ENCODE measurements around the gene LRRC56.

LRRC56 gene

DNA sequence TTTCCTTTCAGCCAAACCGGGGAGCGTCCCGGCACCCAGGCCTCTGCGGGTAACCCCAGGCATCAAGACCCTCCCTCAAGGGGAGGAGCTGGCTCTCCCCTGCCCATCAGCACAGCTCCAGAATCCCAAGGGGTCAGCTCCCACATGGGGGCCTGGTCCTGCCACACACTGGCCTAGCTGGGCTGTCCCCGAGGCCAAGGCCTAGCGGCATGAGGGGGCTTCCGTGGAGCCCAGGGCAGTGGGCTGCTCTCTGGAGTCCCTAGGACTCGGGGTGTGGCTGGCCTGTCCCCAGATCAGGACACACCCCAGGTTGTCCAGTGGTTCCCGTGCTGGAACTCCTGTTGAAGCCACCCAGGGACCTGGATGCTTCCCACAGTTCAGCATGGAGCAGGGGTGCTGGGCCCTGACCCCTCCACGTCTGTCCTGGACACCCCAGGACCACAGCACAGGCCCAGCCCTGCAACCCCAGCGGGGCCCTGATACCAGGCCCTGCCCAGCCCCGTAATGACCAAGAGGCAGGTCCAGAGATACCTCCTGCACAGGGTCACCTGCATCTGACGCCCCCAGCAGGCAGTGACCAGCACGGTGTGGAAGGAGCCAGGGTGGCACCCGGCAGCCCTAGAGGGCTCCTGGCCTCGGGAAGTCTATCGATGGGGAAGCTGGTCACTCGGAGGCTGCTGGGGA is 7.5 kb upstream of the LRRC56 start:
- no peaks in the 10 kb centered on the region for H3K4me1 ChIP-seq (ENCODE audit: control insufficient read depth, insufficient read depth, low read length)
- no peak overlapping the region for H3K4me3 ChIP-seq (ENCODE audit: low read depth, low read length)
- no peaks in the 10 kb centered on the region for H3K9me3 ChIP-seq (ENCODE audit: control insufficient read depth, insufficient read depth, low read length)
- H3K9ac ChIP-seq (ENCODE audit: low read depth, low read length): no peak overlapping the region
- H3K27ac ChIP-seq (ENCODE audit: low read depth, low read length): no peak overlapping the region
- H3K27me3 ChIP-seq (ENCODE audit: control insufficient read depth, insufficient read depth, low read length): no peaks in the 10 kb centered on the region
- peaks cover 26% of the 10 kb centered on the region for H3K36me3 ChIP-seq (ENCODE audit: control insufficient read depth, insufficient read depth, low read length)

DNA sequence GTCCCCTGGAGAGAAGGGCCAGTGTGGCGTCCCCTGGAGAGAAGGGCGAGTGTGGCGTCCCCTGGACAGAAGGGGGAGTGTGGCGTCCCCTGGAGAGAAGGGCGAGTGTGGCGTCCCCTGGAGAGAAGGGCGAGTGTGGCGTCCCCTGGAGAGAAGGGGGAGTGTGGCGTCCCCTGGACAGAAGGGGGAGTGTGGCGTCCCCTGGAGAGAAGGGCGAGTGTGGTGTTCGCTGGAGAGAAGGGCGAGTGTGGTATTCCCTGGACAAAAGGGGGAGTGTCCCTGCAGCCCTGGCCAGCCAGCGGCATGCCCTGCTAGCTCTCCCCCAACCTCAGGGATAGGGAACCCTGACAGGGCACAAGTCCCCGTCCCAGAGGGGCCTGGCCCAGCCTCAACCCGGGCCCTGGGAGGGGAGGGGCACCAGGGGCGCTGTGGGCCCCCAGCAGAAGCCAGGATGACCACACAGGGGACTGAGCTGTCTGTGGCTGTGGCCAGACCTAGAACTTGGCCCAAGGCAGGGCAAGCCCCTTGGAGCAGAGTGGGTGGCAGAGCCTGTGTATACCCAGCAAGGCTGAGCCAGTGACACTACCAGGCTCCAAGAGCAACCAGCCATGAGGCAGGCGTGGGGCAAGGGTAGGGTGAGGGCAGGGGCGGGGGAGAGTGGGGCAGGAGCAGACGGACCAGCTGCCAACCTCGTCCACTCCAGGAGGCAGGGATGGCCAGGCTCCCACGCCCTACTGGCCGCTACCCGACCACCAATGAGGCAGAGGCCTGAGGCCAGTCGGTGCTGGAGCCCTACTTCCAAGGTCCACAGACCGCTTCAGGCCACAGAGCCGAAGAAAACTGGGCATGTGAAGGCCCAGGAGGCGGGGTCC is 6.1 kb upstream of the LRRC56 start:
- Histone ChIP-seq H3K9ac (ENCODE audit: low read depth, low read length) (no peak overlapping the region), H3K27ac (ENCODE audit: low read depth, low read length) (no peak overlapping the region), H3K9me3 (ENCODE audit: control insufficient read depth, insufficient read depth, low read length) (no peaks in the 10 kb centered on the region), H3K4me1 (ENCODE audit: control insufficient read depth, insufficient read depth, low read length) (peaks cover 2% of the 10 kb centered on the region; the same call in 1 of the 2 replicates), H3K27me3 (ENCODE audit: control insufficient read depth, insufficient read depth, low read length) (0 out of 2 replicates have a peak, but pooled peaks cover 2% of the 10 kb centered on the region), H3K4me3 (ENCODE audit: low read depth, low read length) (no peak overlapping the region), H3K36me3 (ENCODE audit: control insufficient read depth, insufficient read depth, low read length) (peaks cover 26% of the 10 kb centered on the region)

DNA sequence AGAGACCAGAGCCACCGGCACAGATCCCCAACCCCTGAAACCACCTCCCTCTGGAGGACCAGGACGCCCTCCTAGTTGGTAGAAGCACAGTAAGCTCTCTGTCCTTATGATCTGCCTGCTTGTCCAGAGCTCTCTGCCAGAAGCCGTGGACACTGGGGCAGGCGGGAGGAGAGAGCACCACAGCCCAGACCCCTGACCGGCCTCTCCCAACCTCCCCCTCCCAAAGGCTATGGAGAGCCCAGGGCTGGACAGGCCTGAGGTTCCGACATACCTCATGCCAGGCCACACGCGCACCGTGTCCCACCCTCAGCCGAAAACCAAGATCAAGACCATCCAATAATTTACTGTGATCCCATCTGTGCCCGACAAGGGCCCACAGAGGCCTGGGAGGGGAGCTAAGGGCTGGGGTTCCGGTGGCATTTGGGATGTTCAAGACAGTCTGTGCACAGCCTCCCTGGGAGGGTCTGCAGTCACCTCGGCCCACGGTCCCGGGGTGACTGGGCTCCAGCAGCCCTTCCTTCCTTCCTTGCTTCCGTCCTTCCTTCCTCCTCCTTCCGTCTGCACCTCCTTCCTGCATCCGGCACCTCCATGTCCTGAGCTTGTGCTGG is 5.3 kb upstream of the LRRC56 start:
- Histone ChIP-seq H3K9me3 (ENCODE audit: control insufficient read depth, insufficient read depth, low read length) (no peaks in the 10 kb centered on the region), H3K4me3 (ENCODE audit: low read depth, low read length) (no peak overlapping the region), H3K4me1 (ENCODE audit: control insufficient read depth, insufficient read depth, low read length) (peaks cover 2% of the 10 kb centered on the region; the same call in 1 of the 2 replicates), H3K9ac (ENCODE audit: low read depth, low read length) (no peak overlapping the region), H3K27me3 (ENCODE audit: control insufficient read depth, insufficient read depth, low read length) (peaks cover 10% of the 10 kb centered on the region), H3K36me3 (ENCODE audit: control insufficient read depth, insufficient read depth, low read length) (peaks cover 26% of the 10 kb centered on the region), H3K27ac (ENCODE audit: low read depth, low read length) (no peak overlapping the region)

DNA sequence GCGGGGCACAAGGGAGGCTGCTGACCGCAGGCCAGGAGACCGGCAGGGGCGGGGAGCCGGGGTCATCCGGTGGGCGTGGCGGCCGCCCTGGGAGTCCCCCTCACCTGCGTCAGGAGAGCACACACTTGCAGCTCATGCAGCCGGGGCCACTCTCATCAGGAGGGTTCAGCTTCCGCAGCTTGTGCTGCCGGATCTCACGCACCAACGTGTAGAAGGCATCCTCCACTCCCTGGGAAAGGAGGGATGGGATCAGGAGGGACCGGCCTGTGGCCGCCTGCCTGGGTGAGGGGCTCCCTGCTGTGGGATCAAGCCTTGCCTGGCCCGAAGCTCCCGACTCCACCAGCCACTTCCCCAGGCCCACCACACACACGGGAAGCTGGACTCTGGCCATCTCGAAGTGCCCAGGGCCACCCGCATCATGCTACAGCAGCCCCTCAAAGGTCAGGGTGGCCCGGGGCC is 4.8 kb upstream of the LRRC56 start:
- Histone ChIP-seq H3K27me3 (ENCODE audit: control insufficient read depth, insufficient read depth, low read length) (peaks cover 14% of the 10 kb centered on the region), H3K36me3 (ENCODE audit: control insufficient read depth, insufficient read depth, low read length) (peaks cover 26% of the 10 kb centered on the region), H3K27ac (ENCODE audit: low read depth, low read length) (no peak overlapping the region), H3K9me3 (ENCODE audit: control insufficient read depth, insufficient read depth, low read length) (no peaks in the 10 kb centered on the region), H3K4me1 (ENCODE audit: control insufficient read depth, insufficient read depth, low read length) (peaks cover 4% of the 10 kb centered on the region), H3K4me3 (ENCODE audit: low read depth, low read length) (no peak overlapping the region), H3K9ac (ENCODE audit: low read depth, low read length) (no peak overlapping the region)

DNA sequence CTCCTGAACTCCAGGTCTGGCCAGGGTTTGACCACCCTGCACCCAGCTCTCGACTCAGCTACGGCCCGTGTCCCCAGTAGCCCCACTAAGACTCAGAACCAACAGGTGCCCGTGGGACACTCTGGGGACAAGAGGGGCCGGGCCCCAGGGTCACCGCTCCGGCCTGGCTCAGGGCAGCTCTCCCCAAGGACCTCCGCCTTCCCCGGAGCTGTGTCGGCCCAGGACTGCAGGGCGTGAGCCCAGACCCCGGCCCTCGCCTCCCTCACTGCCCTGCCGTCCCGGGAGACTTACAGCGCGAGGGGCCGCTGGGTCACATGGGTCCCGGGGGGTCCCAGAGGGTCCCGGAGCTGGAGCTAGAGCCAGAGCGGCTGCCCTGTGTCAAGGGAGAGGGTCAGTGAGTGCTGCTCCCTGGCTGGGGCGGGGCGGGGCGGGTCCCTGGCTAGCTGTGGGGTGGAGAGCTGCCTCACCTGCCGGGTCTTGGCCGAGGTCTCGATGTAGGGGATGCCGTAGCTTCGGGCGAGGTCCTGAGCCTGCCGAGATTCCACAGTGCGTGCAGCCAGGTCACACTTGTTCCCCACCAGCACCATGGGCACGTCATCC is 4.2 kb upstream of the LRRC56 start:
- H3K27ac ChIP-seq (ENCODE audit: low read depth, low read length): no peak overlapping the region
- no peaks in the 10 kb centered on the region for H3K9me3 ChIP-seq (ENCODE audit: control insufficient read depth, insufficient read depth, low read length)
- no peak overlapping the region for H3K9ac ChIP-seq (ENCODE audit: low read depth, low read length)
- H3K4me1 ChIP-seq (ENCODE audit: control insufficient read depth, insufficient read depth, low read length): peaks cover 8% of the 10 kb centered on the region
- peaks cover 19% of the 10 kb centered on the region for H3K27me3 ChIP-seq (ENCODE audit: control insufficient read depth, insufficient read depth, low read length)
- peaks cover 26% of the 10 kb centered on the region for H3K36me3 ChIP-seq (ENCODE audit: control insufficient read depth, insufficient read depth, low read length)
- H3K4me3 ChIP-seq (ENCODE audit: low read depth, low read length): no peak overlapping the region

DNA sequence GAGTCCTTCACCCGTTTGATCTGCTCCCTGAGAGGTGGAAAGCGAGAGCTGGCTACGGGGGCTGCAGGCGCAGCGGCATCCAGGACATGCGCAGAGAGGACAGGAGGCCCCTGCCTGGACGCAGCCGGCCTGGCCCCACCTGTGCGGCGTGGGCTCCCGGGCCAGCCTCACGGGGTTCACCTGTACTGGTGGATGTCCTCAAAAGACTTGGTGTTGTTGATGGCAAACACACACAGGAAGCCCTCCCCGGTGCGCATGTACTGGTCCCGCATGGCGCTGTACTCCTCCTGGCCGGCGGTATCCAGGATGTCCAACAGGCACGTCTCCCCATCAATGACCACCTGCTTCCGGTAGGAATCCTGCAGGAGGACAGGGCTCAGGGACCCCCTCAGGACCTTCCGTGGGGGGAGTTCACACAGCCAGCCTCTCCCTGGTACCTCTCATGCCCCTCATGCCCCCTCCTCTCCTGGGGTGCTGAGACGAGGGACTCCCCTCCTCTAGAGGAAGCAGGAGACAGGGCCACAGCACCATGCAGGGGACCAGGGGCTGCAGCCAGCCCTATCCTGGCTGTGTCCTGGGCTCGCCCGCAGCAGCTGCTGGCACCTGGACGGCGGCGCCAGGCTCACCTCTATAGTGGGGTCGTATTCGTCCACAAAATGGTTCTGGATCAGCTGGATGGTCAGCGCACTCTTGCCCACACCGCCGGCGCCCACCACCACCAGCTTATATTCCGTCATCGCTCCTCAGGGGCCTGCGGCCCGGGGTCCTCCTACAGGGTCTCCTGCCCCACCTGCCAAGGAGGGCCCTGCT is 3.5 kb upstream of the LRRC56 start:
- peaks cover 8% of the 10 kb centered on the region for H3K4me1 ChIP-seq (ENCODE audit: control insufficient read depth, insufficient read depth, low read length)
- H3K36me3 ChIP-seq (ENCODE audit: control insufficient read depth, insufficient read depth, low read length): peaks cover 26% of the 10 kb centered on the region
- H3K9me3 ChIP-seq (ENCODE audit: control insufficient read depth, insufficient read depth, low read length): no peaks in the 10 kb centered on the region
- no peak overlapping the region for H3K4me3 ChIP-seq (ENCODE audit: low read depth, low read length)
- no peak overlapping the region for H3K9ac ChIP-seq (ENCODE audit: low read depth, low read length)
- peaks cover 19% of the 10 kb centered on the region for H3K27me3 ChIP-seq (ENCODE audit: control insufficient read depth, insufficient read depth, low read length)
- H3K27ac ChIP-seq (ENCODE audit: low read depth, low read length): no peak overlapping the region

DNA sequence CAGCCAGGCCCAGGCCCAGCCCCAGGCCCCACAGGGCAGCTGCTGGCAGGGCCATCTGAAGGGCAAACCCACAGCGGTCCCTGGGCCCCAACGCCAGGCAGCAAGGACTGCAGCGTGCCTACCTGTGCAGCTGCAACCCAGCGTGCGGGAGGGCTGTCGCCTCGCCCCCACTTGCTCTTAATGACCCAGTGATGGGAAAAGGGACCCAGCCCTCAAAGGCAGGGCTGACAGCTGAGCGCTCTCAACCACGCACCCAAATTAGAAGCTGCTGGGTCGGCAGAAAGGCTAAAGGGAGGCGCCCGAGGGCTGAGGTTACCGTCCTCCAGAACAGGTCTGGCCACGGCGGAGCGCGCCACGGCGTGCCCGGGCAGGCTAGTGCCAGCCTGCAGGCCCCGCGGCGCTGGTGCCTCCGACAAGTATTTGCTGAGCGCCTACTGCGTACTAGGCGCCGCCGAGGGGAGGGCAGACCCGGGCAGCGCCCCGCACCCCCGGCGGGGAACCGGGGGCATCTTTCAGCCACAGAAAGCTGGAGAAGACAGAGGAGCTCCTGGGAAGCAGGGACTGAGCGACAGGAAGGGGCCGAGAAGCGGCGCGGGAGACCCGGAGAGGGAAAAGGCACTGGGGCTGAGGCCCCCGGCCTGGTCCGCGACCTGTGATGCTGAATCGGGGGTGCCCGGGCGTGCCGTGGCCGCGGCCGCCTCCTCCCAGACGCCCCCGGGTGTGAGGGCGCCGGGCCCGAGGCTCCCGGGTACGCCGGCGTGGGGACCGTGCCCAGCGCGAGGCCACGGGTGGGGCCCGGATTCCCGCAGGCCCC is 2.7 kb upstream of the LRRC56 start:
- H3K36me3 ChIP-seq (ENCODE audit: control insufficient read depth, insufficient read depth, low read length): peaks cover 26% of the 10 kb centered on the region
- peaks cover 19% of the 10 kb centered on the region for H3K27me3 ChIP-seq (ENCODE audit: control insufficient read depth, insufficient read depth, low read length)
- H3K27ac ChIP-seq (ENCODE audit: low read depth, low read length): no peak overlapping the region
- H3K9ac ChIP-seq (ENCODE audit: low read depth, low read length): peak overlapping the region; percentile 24; the same call in 1 of the 2 replicates
- H3K4me1 ChIP-seq (ENCODE audit: control insufficient read depth, insufficient read depth, low read length): peaks cover 8% of the 10 kb centered on the region
- no peaks in the 10 kb centered on the region for H3K9me3 ChIP-seq (ENCODE audit: control insufficient read depth, insufficient read depth, low read length)
- H3K4me3 ChIP-seq (ENCODE audit: low read depth, low read length): peak overlapping the region; percentile 79

DNA sequence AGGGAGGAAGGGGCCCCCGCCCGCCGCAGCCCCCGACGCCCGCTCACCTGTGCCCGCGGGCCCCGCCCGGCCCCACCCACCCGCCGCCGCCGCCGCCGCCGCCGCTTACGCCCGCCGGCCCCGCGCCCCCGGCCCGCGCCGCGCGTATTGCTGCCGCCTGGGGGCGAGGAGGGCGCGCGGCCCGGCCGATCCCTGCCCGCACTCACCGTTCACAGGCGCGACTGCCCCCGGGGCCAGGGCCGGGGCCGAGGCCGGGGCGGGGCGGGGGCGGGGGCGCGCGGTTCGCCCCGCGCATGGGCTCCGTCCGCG is 2.2 kb upstream of the LRRC56 start:
- no peaks in the 10 kb centered on the region for H3K9me3 ChIP-seq (ENCODE audit: control insufficient read depth, insufficient read depth, low read length)
- H3K27ac ChIP-seq (ENCODE audit: low read depth, low read length): no peak overlapping the region
- H3K36me3 ChIP-seq (ENCODE audit: control insufficient read depth, insufficient read depth, low read length): peaks cover 26% of the 10 kb centered on the region
- H3K4me1 ChIP-seq (ENCODE audit: control insufficient read depth, insufficient read depth, low read length): peaks cover 8% of the 10 kb centered on the region
- no peak overlapping the region for H3K9ac ChIP-seq (ENCODE audit: low read depth, low read length)
- H3K27me3 ChIP-seq (ENCODE audit: control insufficient read depth, insufficient read depth, low read length): peaks cover 19% of the 10 kb centered on the region
- peak overlapping the region; percentile 85; the same call in 1 of the 2 replicates for H3K4me3 ChIP-seq (ENCODE audit: low read depth, low read length)

DNA sequence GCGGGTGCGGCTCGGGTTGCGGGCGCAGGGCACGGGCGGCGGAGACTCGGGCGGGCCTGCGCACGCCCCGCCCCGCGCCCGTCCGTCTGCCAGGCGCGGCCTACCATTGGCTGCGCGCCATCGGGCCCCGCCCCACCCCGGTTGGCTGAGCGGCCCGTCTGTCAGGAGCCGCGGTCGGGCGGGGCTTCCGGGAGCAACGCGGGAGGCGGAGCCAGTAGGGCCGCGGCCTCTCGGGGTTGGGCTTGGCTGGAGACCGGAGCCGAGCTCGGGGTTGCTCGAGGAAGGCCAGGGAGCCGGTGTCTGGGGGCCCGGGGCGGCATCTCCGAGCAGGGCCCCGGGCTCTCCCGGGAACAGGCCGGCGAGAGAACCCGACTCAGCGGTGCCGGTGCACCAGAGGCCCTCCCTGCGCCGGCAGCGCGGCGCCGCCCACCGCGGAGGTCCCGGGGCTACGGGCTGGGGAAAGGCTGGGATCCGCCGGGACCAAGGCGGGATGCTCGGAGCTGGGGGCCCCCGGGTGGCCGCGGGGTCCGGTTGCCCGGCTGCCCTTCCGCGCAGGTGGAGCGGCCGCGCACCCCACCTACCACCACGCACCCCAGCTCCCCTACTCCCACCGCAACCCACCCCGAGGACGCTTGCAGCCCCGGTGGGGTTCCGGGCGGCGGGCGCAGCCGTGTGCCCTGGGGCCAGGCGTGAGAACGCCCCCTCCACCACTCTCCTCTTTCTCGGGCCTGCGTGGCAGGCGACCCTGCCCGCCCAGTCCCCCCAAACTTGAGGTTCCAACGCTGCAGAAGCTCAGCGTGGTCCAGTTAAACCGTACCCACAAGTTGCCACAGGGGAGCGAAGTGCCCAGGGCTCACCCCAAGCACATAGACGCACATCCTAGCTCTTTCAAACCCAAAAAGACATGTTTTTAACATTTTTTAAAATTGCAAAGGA is 1.5 kb upstream of the LRRC56 start, which contains the start of gene HRAS:
HRAS (minus strand) TSS at position 58 of the 936 bp plus-strand sequence.
- H3K4me3 ChIP-seq (ENCODE audit: low read depth, low read length): peak within 1 kb of the TSS; percentile 85
- H3K4me1 ChIP-seq (ENCODE audit: control insufficient read depth, insufficient read depth, low read length): peaks cover 8% of the 10 kb centered on the region
- no peaks in the 10 kb centered on the region for H3K9me3 ChIP-seq (ENCODE audit: control insufficient read depth, insufficient read depth, low read length)
- peaks cover 19% of the 10 kb centered on the region for H3K27me3 ChIP-seq (ENCODE audit: control insufficient read depth, insufficient read depth, low read length)
- H3K27ac ChIP-seq (ENCODE audit: low read depth, low read length): peak within 1 kb of the TSS; percentile 67
- peak within 1 kb of the TSS; percentile 24; the same call in 1 of the 2 replicates for H3K9ac ChIP-seq (ENCODE audit: low read depth, low read length)
- H3K36me3 ChIP-seq (ENCODE audit: control insufficient read depth, insufficient read depth, low read length): peaks cover 26% of the 10 kb centered on the region
